Measurements from ENCODE around the gene RASGRF1.

Gene RASGRF1

GRCh38 chr15:79094611-79095021 lies 4.0 kb upstream of the RASGRF1 start:
- H3K4me3 ChIP-seq (ENCODE audit: low read depth, low read length), result no peak overlapping the region
- TF ChIP-seq, protein P1, sequence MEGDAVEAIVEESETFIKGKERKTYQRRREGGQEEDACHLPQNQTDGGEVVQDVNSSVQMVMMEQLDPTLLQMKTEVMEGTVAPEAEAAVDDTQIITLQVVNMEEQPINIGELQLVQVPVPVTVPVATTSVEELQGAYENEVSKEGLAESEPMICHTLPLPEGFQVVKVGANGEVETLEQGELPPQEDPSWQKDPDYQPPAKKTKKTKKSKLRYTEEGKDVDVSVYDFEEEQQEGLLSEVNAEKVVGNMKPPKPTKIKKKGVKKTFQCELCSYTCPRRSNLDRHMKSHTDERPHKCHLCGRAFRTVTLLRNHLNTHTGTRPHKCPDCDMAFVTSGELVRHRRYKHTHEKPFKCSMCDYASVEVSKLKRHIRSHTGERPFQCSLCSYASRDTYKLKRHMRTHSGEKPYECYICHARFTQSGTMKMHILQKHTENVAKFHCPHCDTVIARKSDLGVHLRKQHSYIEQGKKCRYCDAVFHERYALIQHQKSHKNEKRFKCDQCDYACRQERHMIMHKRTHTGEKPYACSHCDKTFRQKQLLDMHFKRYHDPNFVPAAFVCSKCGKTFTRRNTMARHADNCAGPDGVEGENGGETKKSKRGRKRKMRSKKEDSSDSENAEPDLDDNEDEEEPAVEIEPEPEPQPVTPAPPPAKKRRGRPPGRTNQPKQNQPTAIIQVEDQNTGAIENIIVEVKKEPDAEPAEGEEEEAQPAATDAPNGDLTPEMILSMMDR (IDR thresholded peaks at IDR 0.05; ENCODE audit: low read depth, low read length), result no peak

DNA sequence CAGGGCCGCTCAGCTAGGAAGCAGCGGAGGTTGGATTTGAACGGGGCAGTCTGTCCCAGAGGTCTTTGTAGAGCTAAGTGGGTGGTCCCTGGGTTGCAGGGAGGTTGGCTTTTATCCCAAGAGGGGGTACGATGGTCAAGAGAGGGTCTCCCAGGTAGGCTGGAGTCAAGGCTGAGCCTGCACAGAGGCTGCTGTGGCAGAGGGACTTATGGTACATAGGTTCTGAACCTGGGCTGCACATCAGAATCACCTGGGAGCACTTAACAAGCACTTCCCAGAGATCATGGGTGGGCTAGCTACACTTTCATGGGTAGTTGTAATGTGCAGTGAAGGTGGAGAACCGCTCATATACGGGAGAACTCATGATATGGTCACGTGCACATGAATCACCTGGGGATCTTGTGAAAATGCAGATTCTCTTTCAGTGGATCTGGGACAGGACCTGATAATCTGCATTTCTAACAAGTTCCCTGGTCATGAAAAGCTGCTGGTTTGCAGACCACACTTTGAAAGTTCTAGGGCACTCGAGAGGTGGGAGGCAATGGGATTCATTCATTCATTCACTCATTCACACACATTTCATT lies 2.9 kb upstream of the RASGRF1 start:
- H3K4me3 ChIP-seq (ENCODE audit: low read depth, low read length), result no peak overlapping the region
- TF ChIP-seq, protein P1 (IDR thresholded peaks at IDR 0.05; ENCODE audit: low read depth, low read length), result no peak

- no peak overlapping the region for H3K4me3 ChIP-seq (ENCODE audit: low read depth, low read length)
- TF ChIP-seq, protein P1 (IDR thresholded peaks at IDR 0.05; ENCODE audit: low read depth, low read length), result no peak
These were observed 1.8 kb upstream of the RASGRF1 start for GRCh38 chr15:79092382-79092781.

GRCh38 chr15:79091204-79091867 lies 756 bp upstream of the RASGRF1 start:
- no peak overlapping the region for H3K4me3 ChIP-seq (ENCODE audit: low read depth, low read length)
- TF ChIP-seq, protein P1 (IDR thresholded peaks at IDR 0.05; ENCODE audit: low read depth, low read length), result no peak

GRCh38 chr15:79089890-79090486 lies 592 bp downstream of the RASGRF1 start:
- TF ChIP-seq, protein P1 (IDR thresholded peaks at IDR 0.05; ENCODE audit: low read depth, low read length), result no peak
- H3K4me3 ChIP-seq (ENCODE audit: low read depth, low read length), result no peak overlapping the region

- TF ChIP-seq, protein P1 (IDR thresholded peaks at IDR 0.05; ENCODE audit: low read depth, low read length), result no peak
- H3K4me3 ChIP-seq (ENCODE audit: low read depth, low read length), result no peak overlapping the region
These were observed 1.2 kb downstream of the RASGRF1 start for GRCh38 chr15:79089331-79089889.

Measured in WI38 (cell line).